Islet precursor cell (in vitro differentiated cells): ENCODE results near the gene KIF1A.
A peak's percentile ranks its signal among the peaks of the same experiment; 100 is the strongest.

Source experiments
- DNase-seq: peaks from one replicate; pipeline ENCODE4 v3.0.0-alpha.2; 2018

The KIF1A gene

DNA sequence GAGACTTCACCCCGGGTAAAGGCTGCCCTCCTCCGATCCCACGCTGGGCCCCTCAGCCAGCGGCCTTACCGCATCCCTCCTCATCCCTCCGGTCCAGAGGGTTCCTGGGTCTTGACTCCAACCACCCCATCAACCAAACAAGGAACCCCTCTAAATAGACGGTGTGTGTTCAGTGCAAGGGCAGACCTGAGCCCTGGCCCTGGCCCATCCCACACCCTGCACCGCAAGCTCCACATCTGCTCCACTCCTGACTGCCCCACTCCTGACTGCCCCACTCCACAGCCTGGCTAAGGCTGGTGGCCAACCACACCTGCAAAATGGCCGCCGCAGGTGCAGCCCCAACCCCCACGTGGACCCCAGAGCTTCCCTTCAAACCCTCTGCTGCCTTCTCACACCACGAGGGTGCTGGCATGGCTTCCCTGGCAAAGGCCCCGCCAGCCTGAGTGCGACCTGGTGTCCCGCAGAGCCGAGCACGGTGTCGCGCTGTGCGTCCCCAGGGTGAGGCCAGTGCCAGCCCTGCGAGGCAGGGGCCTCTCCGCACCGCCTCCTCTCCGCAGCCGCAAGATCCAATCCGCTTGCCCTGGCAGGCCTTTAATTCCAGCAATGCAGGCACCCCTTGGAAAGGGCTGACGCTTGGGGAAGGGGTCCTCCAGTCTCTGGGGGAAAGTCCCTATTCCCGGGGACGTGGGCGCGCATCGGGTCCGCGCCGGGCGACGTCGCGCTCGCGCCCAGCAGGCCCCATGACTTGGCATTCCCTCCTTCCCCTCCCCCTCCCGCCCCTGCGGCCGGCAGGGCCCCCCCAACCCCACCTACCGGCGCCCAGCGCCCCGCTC, 1.5 kb downstream of the KIF1A start:
- peak; percentile 52 for DNase-seq

DNA sequence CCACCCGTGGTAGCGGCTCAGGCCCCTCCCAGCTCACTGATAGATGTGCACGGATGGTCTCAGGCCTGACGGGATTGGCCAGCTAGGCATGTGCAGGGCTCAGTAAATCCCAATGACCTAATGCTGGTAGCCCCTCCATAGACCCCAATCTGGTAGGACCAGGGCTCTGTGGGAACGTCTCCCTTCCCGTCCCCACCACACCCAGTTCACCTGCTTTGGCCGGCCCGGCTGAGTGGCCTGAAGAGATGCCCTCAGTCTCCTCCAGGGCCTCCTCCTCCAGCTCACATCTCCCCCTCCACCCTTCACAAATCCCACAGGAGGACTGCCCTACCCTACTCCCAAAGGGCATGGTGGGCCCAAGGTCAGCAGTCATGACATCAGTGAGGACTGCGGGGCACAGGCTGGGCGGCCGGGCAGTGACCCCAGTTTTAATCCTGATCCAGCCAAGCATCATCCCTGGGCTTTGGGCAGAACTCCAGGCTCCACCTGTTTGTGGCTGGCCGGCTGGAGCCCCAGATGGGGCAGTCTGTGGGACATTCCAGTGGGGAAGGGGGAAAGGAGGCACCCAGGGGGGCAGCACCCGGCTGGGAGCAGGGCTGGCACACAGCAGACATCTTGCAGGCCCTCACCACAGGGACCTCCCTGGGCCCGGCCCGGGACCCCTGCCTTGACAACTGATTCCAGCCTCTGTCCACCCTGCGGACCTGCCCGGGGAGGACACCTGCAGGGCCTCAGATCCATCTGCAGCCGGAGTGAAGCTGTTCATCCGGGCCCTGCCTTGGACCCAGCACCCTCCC, 2.3 kb downstream of the KIF1A start:
- DNase-seq, result peak; percentile 47

DNA sequence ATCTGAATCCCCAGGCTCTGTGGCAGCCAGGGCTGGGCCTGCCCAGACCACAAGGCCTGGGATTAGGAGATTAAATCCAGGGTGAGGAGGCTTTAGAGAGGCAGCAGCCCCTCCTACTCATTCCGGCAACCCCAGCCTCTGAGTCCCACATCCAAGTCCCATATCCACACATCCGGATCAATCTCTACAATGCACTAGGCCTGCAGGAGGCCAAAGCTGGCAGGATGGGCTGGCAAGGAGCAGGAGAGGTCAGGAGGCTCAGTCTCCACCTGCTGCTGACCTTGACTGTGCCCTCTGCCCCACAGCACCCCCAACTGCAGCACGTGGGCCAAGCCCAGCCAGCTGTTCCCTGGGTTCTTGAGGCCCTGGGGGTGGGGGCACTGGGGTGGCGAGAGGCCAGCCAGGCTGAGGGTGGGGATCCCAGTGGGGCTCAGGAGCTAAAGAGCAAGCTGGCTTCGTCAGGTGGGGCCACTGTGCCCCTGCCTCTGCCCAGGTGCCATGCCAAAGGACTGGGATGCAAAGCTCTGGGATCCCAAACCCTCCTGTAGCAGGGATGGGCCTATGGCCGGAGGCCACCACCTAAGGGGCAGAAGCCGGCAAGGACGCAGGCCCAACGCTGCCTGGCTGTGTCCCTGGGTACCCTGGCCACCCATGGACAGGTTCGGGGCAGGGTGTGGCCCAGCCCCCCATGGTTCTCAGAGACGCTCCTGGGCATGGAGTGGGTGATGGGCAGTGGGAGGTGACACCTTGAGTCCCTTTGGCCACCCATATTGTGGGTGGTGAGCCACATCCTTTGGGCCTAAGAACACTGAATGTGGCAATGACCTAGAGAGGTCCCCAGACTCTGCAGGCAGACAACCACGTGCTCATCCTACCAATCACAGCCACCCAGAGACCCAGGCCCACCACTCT, 3.2 kb downstream of the KIF1A start:
- peak; percentile 36 for DNase-seq

DNA sequence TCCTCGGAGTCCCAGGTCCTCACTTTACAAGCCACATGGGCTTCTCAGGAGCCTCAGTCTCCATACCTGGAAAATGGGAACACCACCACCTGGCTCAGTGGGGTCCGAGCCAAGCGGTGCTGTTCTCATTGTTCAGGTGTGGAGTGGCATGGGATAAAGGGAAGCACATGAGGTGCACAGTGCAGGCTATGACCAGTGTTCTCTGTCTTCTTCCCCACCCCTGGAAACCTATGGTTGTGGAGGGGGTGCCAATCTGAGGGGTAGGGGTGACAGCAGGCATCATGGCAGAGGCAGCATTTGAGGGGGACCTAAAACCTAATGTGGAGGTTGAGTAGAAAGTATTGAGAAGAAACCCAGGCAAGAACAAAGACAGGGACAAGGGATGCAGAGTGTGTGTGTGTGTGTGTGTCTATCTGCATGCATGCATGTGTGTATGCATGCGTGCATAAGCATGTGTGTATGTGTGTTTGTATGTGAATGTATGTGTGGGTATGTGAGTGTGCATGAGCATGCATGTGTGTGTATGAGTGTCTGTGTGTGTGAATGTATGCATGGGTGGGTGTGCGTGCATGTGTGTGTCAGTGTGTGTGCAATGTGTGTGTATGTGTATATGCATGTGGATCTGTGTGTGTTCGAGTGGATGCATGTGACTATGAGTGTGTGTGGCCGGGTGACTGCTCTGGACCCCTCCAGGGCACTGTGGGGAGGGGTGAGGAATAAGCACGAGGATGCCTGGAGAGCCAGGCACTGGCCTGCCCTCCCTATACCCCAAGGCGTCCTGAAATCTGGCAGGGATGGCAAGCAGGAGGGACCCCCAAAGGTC, 4.0 kb downstream of the KIF1A start:
- DNase-seq, result peak; percentile 38

DNA sequence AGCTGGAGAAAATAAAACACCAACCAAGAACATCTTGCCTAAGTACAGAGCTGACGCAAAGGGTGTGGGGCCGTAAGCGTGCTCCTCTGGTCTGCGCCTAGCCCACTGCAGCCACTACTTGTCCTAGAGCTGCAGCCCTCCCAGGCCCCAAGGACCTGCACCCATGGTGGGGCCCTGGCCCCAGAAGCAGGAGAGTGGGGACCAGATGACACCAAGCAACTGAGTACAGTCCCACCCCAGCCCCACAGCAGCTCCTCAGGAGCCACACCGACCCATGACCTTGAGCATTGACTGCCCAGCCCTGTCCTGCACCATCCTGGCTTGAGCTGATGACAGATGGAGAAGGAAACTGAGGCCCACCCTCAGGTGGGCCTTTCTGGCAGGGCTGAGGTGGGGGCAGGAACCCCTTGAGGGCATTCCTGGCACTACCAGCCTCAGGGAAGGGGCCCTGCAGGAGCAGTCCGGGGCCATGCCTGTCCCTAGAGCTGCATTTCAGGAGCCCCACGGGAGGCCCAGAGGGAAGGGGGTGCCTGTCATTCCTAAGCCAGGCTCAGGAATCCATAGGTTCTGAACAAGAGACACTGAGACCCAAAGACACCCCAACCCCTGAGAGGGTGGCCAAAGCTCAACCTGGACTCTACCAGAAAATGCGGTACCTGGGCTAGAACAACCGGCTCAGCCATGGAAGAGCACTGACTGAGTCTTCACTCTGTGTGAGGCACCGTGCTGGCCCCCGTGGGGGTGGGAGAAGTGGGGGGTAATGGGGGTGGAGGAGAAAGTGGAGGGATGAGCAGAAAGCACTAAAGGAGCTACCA, 4.9 kb downstream of the KIF1A start:
- DNase-seq, result no peak

DNA sequence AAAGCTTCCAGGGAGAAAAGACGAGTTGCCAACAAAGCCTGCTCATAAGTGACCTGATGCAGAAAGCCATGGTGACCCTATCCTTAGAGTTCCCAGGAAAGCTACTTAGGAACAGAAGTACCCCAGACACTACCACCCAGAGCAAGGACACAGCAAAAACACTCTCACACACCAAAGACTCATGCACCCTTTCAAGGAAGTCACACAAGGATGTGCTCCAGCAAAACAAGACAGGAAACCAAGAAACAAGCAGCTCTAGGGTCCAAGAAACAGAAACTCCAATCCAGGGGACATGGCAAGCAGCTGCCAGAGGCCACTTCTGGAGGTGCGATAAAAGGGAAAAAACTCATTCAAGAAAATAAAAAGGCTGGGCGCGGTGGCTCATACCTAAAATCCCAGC, 5.7 kb downstream of the KIF1A start:
- DNase-seq, result no peak

DNA sequence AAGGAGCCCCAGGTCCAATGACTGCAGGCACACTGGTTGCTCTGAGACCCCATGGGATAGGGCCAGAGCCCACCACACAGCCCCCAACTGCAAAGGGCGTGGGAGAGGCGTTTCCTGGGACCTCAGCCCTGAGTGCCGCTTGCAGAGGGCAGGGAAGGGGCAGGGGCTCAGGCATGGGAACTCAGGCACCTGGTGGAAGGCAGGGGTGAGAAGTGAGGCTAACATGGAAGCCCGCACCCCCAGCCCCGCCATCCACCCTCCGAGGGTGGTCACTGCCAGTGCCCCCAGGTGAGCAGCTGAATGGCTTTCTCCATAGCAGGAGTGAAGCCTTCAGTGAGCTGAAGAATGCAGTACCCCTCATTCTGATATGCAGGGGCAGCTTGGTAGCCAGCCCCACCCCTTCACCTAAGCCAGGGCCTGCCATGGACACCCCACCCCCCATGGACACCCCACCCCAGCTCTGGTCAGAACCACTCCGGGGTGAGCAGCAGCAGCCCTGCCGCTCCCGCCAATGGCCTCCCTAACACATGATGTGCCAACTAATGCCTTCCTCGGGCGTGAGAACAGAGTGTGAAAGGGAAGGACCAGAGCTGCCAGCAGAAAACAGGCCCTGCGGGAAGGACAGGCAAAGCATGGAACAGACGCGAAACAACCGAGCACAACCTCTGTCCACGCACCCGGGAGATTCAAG, 6.6 kb downstream of the KIF1A start:
- peak; percentile 24 for DNase-seq

DNA sequence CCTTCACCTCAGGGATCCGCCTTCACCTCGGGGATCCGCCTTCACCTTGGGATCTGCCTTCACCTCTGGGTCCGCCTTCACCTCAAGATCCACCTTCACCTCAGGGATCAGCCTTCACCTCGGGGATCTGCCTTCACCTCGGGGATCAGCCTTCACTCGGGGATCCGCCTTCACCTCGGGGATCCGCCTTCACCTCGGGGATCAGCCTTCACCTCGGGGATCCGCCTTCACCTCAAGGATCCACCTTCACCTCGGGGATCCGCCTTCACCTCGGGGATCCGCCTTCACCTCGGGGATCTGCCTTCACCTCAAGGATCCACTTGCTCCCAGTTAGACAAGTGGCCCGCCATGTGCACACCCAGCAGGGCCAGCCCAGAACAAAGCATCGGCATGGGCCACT, 7.3 kb downstream of the KIF1A start:
- DNase-seq, result peak; percentile 48

DNA sequence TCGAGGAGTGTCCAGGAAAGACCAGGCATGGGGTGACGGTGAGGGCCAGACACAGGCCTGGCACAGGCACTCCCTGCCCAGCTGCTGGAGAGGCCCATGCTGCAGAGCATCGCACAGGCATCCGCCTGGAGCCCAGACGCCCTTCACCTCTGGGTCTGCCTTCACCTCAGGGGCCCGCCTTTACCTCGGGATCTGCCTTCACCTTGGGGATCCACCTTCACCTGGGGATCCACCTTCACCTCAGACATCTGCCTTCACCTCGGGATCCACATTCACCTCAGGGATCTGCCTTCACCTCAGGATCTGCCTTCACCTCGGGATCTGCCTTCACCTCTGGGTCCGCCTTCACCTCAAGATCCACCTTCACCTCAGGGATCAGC, 7.7 kb downstream of the KIF1A start:
- no peak for DNase-seq

DNA sequence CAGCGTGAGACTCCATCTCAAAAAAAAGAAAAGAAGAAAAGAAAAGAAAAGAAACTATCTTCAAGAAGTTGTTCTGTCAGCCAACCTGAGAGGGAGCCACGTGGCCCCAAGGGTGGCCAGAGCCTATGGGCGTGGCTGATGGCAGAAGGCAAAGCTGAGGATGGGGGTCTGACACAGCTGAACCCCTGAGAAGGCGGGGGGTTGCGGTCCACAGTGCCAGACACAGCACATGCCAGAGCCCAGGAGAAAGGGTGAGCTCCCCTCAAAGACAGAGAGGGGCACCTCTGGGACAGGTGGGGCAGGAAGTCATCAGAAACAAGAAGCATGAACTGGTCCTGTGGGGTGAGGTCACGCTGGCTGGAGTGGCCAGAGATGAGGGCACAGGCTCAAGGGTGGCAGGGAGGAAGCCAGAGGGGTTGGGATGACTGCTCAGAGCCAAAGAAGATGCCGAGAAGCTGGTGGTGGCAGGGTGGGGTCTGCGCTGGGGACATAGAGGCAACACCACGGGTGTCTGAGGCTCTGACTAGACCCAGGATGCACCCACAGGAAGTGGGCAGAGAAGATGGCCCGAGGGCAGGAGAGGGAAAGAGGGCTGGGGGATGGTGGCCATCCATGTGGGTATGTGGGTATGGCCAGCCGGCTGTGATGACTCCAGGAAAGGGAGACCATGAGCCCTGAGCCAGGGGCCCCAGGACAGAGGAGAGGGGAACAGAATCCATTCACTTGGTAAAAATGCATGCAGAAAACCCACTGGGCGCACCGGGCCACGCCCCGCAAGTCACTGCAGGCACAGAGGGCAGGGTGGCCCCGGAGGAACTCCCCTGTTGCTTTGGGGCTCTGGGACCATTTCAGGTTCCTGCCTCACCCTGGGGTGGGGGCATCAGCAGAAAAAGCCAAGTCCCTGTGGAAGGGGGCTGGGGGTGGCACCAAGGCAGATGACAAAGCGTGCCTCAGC, 8.4 kb downstream of the KIF1A start:
- DNase-seq, result peak; percentile 43

DNA sequence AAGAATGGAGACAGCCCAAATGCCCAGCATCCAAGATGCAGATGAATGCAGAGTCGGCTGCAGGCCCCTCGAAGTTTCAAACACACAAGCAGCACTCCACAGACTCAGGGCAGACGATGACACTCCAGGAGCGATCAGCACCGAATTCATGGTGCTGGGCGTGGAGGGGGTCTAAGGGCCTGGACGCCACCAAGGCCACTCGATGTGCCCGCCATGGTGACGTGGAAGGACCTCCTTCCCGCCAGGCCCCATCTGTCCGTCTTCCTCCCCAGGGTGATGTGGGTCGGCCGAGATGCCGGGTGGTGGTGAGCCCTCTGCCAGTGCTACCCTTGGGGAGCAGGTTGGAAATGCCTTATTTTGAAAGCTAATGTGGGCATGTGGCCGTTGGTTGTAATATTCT, 9.4 kb downstream of the KIF1A start:
- DNase-seq, result peak; percentile 44

DNA sequence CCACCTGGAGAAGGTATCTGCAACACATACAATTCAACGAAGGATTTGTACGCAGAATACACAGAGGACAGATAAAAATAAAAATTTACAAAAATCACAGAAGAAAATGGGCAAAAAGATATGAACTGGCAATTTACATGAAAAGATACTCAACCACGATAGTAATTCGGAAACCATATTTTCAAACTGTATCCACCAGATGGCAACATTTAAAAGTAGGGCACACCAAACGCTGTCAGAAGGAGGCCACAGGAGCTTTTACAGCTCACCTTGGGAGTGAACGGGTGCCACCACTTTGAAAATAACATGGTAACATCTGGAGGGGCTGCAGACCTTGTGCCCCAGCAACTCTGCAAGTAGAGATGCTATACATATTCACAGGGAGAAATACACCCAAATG, 9.8 kb downstream of the KIF1A start:
- DNase-seq, result no peak

DNA sequence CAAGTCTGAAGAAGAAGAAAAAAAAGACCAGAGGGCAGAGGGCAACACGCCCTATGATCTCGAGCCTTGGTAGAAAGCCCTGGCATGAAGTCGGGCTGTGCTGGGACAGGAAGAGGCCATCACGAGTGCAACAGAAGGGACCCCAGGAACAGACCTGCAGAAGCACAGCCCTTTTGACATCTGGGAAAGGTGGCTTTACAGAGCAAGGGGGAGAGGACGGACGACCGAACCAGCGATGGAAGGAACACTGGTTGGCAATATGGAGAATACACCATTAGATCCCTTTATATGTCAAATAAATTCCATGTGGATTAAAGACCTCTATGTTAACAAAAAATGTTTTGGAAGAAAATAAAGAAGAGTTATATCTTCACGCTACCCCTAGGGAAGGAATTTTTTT, 10.7 kb downstream of the KIF1A start:
- no peak for DNase-seq

DNA sequence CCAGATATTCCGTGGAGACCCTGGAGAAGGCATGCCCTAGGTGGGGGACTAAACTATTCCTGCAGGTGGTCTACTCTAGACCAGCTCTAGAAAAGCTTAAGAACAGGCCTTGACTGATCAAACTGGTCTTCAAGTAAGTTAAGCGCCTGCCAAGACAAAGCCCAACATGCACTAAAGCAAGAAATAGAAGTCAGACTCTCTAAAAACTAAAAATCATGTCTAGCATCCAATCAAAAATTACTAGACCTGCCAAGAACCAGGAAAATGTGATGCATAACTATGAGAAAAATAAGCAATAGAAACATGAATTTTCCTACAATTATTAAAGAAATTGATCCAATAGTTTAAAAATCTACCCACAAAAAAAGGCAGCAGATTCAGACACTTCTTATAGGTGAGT, 13.6 kb downstream of the KIF1A start:
- no peak for DNase-seq

DNA sequence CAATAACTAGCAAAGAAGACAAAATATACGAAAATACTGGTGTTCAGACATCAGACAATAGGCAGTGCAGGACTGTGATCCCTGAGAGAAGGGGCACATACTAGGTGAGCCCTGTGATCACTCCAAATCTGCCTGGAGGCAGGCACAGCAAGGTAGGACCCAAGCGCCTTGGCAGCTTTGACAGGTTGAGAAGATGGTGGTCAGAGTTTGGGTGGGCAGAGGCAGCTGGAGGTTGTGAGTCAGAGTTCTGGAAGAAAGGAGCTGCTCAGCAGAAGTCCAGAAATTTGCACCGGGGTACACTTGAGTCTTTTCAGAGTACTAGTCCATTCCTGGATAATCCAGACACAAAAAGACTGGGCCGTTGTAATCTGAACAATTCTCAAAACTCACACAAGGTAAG, 14.0 kb downstream of the KIF1A start:
- DNase-seq, result peak; percentile 23

DNA sequence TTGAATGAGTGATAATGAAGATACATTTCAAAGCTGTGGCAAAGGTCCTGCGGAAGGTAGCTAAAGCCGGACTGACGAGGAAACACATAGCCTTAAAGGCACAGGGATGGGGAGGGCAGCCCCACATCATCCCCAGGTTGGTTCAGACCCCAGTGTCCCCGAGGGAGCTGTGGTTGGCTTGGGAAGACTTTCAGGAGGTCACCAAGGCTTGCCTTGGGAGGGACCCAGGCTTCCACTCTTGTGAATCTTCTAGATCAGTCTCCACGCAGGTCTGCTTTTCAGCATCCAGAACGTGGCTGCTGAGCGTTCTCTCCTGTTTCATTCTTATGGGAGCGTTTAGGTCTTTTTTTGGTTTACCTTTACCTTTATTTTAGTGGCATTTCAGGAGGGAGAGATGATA, 16.8 kb downstream of the KIF1A start:
- peak; percentile 28 for DNase-seq

DNA sequence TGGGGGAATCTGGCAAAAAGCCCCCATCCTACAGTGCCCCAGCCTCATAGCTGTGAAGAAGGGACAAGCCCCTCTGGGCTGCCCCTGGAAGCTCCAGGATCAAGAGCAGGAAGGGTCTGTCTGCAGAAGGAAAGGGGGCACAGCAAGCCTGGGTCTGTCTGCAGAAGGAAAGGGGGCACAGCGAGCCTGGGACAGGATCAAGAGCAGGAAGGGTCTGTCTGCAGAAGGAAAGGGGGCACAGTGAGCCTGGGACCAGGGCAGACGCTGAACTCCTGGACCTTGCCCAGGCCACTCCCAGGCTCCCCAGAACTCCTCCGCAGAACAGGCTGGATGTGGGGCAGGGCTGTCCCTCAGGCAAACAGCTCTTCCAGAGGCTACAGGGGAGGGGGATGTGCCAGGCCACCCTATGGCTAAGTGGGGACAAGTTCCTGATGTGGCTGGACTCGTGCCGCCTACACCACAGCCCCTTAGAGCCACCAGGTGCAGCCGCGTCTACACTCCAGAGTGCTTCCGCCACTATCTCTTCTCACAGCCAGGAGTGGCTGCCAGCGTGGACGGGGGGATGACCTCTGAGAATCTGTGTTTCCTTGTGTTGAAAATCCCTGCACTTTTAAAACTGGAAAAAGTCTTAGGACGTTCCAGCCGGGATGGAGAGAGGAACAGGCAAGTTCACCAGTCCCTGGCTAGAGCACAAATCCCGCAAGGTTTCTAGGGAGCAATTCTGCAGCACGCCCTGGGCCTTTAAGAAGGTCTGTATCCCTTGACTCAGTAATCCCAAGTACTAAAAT, 20.8 kb downstream of the KIF1A start:
- peak; percentile 32 for DNase-seq

DNA sequence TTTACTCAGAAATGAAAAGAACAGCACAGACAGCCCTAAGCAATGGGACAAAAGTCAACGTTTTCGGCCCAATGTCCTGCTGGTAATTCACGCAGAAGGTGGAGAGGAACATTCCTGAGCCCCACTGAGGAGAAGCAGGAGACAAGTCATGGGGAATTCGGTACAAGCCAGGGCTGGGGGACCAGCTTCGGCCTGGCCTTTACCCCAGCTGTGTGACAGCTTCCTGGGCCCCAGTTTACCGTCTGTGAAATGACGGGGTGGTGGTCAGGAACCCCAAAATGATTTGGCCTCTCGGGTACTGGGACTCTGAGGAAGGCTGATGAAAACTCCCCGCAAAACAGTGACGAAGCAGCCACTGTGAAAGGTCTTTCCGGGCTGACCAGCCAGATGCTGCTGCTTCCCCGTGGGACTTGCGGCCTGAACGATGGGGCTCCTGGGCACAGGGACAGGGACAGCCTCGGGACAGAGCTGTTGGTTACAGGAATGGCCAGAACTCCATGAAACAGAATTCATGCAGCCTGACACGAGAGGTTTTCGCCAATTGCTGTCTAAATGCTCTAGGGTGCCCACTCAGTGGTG, 21.6 kb downstream of the KIF1A start:
- no peak for DNase-seq
